GM23338 (cell line): ENCODE measurements around the gene ERBB4. TPM values are rescaled to one million over a fixed set of nuclear protein-coding genes. Genes with fewer than 3 reads are reported as not detected.

Experiments used
- ATAC-seq: fragments of 200-7000 bp; cut with Tn5 transposase; 3 replicates; pipeline ENCODE4 v1.9.1; 2020
- DNase-seq: peaks from one replicate; pipeline ENCODE4 v3.0.0-alpha.2; 2015; ENCODE audit warnings: low spot score
- H2AFZ ChIP-seq: fragments of 200-600 bp; sonication (generic); 2 replicates; pipeline ENCODE4 v1.8.0; 2016; ENCODE audit warnings: antibody characterized with exemption, mild to moderate bottlenecking, moderate library complexity
- H3F3A ChIP-seq: fragments of 200-600 bp; sonication (generic); replicated peaks from 2 replicates; pipeline ENCODE4 v1.8.0; 2017; ENCODE audit warnings: antibody characterized with exemption, mixed run types, low read depth
- H3K27ac ChIP-seq: fragments of 200-600 bp; sonication (generic); 2 replicates; pipeline ENCODE4 v1.6.1; 2016; ENCODE audit warnings: low read depth
- H3K27me3 ChIP-seq: fragments of 200-600 bp; sonication (generic); 2 replicates; pipeline ENCODE4 v1.8.0; 2016; ENCODE audit warnings: mild to moderate bottlenecking, mixed run types, moderate library complexity; ENCODE audit not compliant: insufficient read depth
- H3K36me3 ChIP-seq: fragments of 200-600 bp; sonication (generic); 2 replicates; pipeline ENCODE4 v1.8.0; 2016; ENCODE audit warnings: mild to moderate bottlenecking; ENCODE audit not compliant: insufficient read depth
- H3K4me1 ChIP-seq: fragments of 200-600 bp; sonication (generic); 2 replicates; pipeline ENCODE4 v1.8.0; 2016; ENCODE audit warnings: mild to moderate bottlenecking, moderate library complexity; ENCODE audit not compliant: insufficient read depth
- H3K4me2 ChIP-seq: fragments of 200-600 bp; sonication (generic); 2 replicates; pipeline ENCODE4 v1.7.1; 2017; ENCODE audit warnings: mixed run types
- H3K4me3 ChIP-seq: fragments of 200-600 bp; sonication (generic); 2 replicates; pipeline ENCODE4 v1.6.1; 2016; ENCODE audit warnings: mixed run types
- H3K79me2 ChIP-seq: fragments of 200-600 bp; sonication (generic); replicated peaks from 2 replicates; pipeline ENCODE4 v1.8.0; 2017; ENCODE audit warnings: mild to moderate bottlenecking; ENCODE audit not compliant: insufficient read depth
- H3K9me2 ChIP-seq: fragments of 200-600 bp; sonication (generic); 2 replicates; pipeline ENCODE4 v1.8.0; 2017; ENCODE audit not compliant: insufficient read depth
- H4K20me1 ChIP-seq: fragments of 200-600 bp; sonication (generic); replicated peaks from 2 replicates; pipeline ENCODE4 v1.8.0; 2017; ENCODE audit warnings: mild to moderate bottlenecking; ENCODE audit not compliant: insufficient read depth
- H3K27ac Mint-ChIP-seq: 2 replicates; pipeline ENCODE4 v1.8.0; 2020; ENCODE audit warnings: inconsistent platforms, mild to moderate bottlenecking, moderate library complexity, mixed read lengths
- H3K27me3 Mint-ChIP-seq: 3 replicates; pipeline ENCODE4 v1.8.0; 2022; ENCODE audit warnings: low read depth, mild to moderate bottlenecking, moderate library complexity, mixed read lengths, inconsistent platforms; ENCODE audit not compliant: insufficient read depth, poor library complexity
- H3K36me3 Mint-ChIP-seq: 3 replicates; pipeline ENCODE4 v1.8.0; 2021; ENCODE audit warnings: low read depth, mild to moderate bottlenecking, inconsistent platforms, moderate library complexity, mixed read lengths
- H3K4me1 Mint-ChIP-seq: 3 replicates; pipeline ENCODE4 v1.8.0; 2020; ENCODE audit warnings: mild to moderate bottlenecking, inconsistent platforms, mixed read lengths
- H3K4me3 Mint-ChIP-seq: 3 replicates; pipeline ENCODE4 v1.8.0; 2021; ENCODE audit warnings: moderate library complexity, mild to moderate bottlenecking, inconsistent platforms, mixed read lengths
- H3K9me3 Mint-ChIP-seq: 3 replicates; pipeline ENCODE4 v1.8.0; 2020; ENCODE audit warnings: moderate library complexity, mild to moderate bottlenecking, inconsistent platforms, mixed read lengths
- CREB1 ChIP-seq: fragments of 250-450 bp; sonication (Bioruptor Pico); IDR thresholded peaks from 2 replicates; pipeline ENCODE4 v1.5.0; 2020; ENCODE audit warnings: low read depth, mild to moderate bottlenecking, moderate library complexity
- ETS1 ChIP-seq: IDR thresholded peaks from 2 replicates; pipeline ENCODE4 v1.6.1; 2016; ENCODE audit warnings: antibody characterized with exemption
- EZH2 ChIP-seq: fragments of 200-600 bp; sonication (generic); IDR thresholded peaks from one replicate; pipeline ENCODE4 v1.8.0; 2017; ENCODE audit warnings: antibody characterized with exemption, mild to moderate bottlenecking, low read depth; ENCODE audit not compliant: unreplicated experiment
- EZH2phosphoT487 ChIP-seq: fragments of 200-600 bp; sonication (generic); IDR thresholded peaks from one replicate; pipeline ENCODE4 v1.8.1; 2018; ENCODE audit warnings: antibody characterized with exemption; ENCODE audit not compliant: unreplicated experiment
- NANOG ChIP-seq: IDR thresholded peaks from 2 replicates; pipeline ENCODE4 v1.6.1; 2016; ENCODE audit warnings: antibody characterized with exemption, borderline replicate concordance
- POLR2AphosphoS5 ChIP-seq: IDR thresholded peaks from 2 replicates; pipeline ENCODE4 v1.6.1; 2016; ENCODE audit warnings: antibody characterized with exemption, low read depth
- STAT1 ChIP-seq: IDR thresholded peaks from one replicate; pipeline ENCODE4 v1.6.1; 2016; ENCODE audit warnings: antibody characterized with exemption; ENCODE audit not compliant: unreplicated experiment
- ZNF114 ChIP-seq: fragments of 250-450 bp; sonication (Bioruptor Pico); IDR thresholded peaks from 2 replicates; pipeline ENCODE4 v1.5.0; 2020; ENCODE audit warnings: mild to moderate bottlenecking, moderate library complexity
- ZNF331 ChIP-seq: fragments of 250-450 bp; sonication (Bioruptor Pico); IDR thresholded peaks from 2 replicates; pipeline ENCODE4 v1.5.0; 2020; ENCODE audit warnings: low read depth, mild to moderate bottlenecking, moderate library complexity
- ZNF462 ChIP-seq: fragments of 250-450 bp; sonication (Bioruptor Pico); IDR thresholded peaks from 2 replicates; pipeline ENCODE4 v1.5.0; 2020; ENCODE audit warnings: mild to moderate bottlenecking, moderate library complexity
- polyA plus RNA-seq: library from polyadenylated mRNA; unstranded; fragments of >200 nt; fragmentation: Nextera tagmentation; extraction: Ambion mirVana; gene quantifications from 2 replicates; pipeline ENCODE4 v1.2.1, GENCODE V29; 2016
- total RNA-seq: library from RNA; depleted of rRNA; stranded (reverse); fragments of >200 nt; shearing (Covaris generic); gene quantifications from 2 replicates; pipeline ENCODE4 v1.2.3, GENCODE V29; 2014
- TF ChIP-seq, protein P1 (sequence below): IDR thresholded peaks from one replicate; pipeline ENCODE4 v1.6.1; 2018; ENCODE audit warnings: antibody characterized with exemption; ENCODE audit not compliant: unreplicated experiment

ERBB4 gene
- total and polyA plus RNA-seq, 2 experiments from 2014 or later = 0.73 to 1.1 TPM

DNA sequence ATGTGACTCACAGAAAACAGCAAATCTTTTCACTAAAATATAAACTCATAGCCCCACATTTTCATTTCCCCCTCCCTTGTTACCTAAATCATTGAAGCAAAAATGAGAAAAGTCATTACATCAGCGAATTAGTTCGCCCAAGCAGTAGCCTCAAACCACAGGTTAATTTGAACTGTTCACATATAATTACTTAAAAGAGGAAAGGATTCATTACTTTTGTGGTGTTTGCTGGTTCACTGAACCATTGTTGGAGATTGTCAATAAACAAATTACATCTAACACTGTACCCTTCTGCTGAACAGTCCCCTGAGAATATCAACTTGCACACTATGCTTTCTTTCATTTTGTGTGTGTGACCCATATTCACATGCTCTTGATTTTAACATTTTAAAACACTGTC is 238.7 kb downstream of the ERBB4 start (continued):
- TF ChIP-seq EZH2 (no peak), EZH2phosphoT487 (no peak), ZNF114 (CRISPR knock-in tag) (no peak), STAT1 (no peak)

DNA sequence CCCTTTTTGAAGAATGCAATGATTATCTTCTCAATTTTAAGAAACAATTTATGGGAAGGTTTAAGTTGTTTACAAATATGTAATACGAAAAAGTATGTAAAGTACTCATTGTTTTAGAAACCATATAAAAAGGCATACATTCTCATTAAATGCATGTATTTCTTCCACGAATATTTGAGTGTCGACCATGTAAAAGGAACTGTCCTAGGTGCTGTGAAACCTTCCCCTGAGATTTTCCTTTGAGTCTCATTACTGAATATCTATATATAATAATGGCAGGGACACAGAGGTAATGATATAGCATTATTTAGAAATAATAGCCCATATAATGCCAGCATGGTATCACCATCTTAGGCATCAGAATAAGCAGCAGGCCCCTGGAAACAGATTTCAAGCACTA is 239.3 kb downstream of the ERBB4 start:
- no peak for TF ChIP-seq ZNF331
- TF ChIP-seq NANOG = no peak
- TF ChIP-seq ZNF114 (CRISPR knock-in tag) = no peak
- no peaks in the 10 kb centered on the region for H3K79me2 ChIP-seq
- ATAC-seq = no peak
- H3K27ac ChIP-seq = no peak overlapping the region
- no peak overlapping the region for H3K4me2 ChIP-seq
- no peak overlapping the region for H2AFZ ChIP-seq
- H3F3A ChIP-seq = no peaks in the 10 kb centered on the region
- H3K4me3 Mint-ChIP-seq = no peak overlapping the region
- no peak overlapping the region for H3K4me3 ChIP-seq
- no peaks in the 10 kb centered on the region for H3K36me3 ChIP-seq
- H4K20me1 ChIP-seq = no peaks in the 10 kb centered on the region
- H3K9me3 Mint-ChIP-seq = no peaks in the 10 kb centered on the region
- DNase-seq = no peak
- no peaks in the 10 kb centered on the region for H3K4me1 ChIP-seq
- no peak overlapping the region for H3K27ac Mint-ChIP-seq
- H3K27me3 ChIP-seq = no peaks in the 10 kb centered on the region
- no peaks in the 10 kb centered on the region for H3K9me2 ChIP-seq
- H3K36me3 Mint-ChIP-seq = no peaks in the 10 kb centered on the region
- H3K27me3 Mint-ChIP-seq = peaks cover 3% of the 10 kb centered on the region
- no peaks in the 10 kb centered on the region; the same call in 2 of the 3 replicates for H3K4me1 Mint-ChIP-seq

GRCh38 chr2:212295571-212295970 is 243.0 kb downstream of the ERBB4 start:
- Histone ChIP-seq H3K27me3 (no peaks in the 10 kb centered on the region), H2AFZ (no peak overlapping the region), H3K4me1 (no peaks in the 10 kb centered on the region), H3K27ac (no peak overlapping the region), H3K36me3 (no peaks in the 10 kb centered on the region), H3K4me2 (no peak overlapping the region), H3K4me3 (no peak overlapping the region), H3K79me2 (no peaks in the 10 kb centered on the region), H4K20me1 (no peaks in the 10 kb centered on the region), H3F3A (no peaks in the 10 kb centered on the region), H3K9me2 (no peaks in the 10 kb centered on the region)
- DNase-seq (no peak), ATAC-seq (no peak)
- Mint-ChIP-seq H3K4me3 (no peak overlapping the region), H3K9me3 (no peaks in the 10 kb centered on the region), H3K36me3 (no peaks in the 10 kb centered on the region), H3K27ac (no peak overlapping the region), H3K27me3 (no peaks in the 10 kb centered on the region), H3K4me1 (no peaks in the 10 kb centered on the region; the same call in 2 of the 3 replicates)
- TF ChIP-seq EZH2 (no peak), ZNF462 (CRISPR knock-in tag) (no peak), ZNF114 (CRISPR knock-in tag) (no peak), ETS1 (no peak), STAT1 (no peak), POLR2AphosphoS5 (no peak), CREB1 (CRISPR knock-in tag) (no peak)
- TF ChIP-seq, protein P1, sequence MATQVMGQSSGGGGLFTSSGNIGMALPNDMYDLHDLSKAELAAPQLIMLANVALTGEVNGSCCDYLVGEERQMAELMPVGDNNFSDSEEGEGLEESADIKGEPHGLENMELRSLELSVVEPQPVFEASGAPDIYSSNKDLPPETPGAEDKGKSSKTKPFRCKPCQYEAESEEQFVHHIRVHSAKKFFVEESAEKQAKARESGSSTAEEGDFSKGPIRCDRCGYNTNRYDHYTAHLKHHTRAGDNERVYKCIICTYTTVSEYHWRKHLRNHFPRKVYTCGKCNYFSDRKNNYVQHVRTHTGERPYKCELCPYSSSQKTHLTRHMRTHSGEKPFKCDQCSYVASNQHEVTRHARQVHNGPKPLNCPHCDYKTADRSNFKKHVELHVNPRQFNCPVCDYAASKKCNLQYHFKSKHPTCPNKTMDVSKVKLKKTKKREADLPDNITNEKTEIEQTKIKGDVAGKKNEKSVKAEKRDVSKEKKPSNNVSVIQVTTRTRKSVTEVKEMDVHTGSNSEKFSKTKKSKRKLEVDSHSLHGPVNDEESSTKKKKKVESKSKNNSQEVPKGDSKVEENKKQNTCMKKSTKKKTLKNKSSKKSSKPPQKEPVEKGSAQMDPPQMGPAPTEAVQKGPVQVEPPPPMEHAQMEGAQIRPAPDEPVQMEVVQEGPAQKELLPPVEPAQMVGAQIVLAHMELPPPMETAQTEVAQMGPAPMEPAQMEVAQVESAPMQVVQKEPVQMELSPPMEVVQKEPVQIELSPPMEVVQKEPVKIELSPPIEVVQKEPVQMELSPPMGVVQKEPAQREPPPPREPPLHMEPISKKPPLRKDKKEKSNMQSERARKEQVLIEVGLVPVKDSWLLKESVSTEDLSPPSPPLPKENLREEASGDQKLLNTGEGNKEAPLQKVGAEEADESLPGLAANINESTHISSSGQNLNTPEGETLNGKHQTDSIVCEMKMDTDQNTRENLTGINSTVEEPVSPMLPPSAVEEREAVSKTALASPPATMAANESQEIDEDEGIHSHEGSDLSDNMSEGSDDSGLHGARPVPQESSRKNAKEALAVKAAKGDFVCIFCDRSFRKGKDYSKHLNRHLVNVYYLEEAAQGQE = no peak
